Neural progenitor cell (in vitro differentiated cells): ENCODE results near the gene SHOC2.

ENCODE experiments used
- EZH2 ChIP-seq: fragments of 200-600 bp; sonication (generic); IDR thresholded peaks from 2 replicates; pipeline ENCODE4 v1.6.1; 2017; ENCODE audit warnings: antibody characterized with exemption, mild to moderate bottlenecking, moderate library complexity
- EZH2phosphoT487 ChIP-seq: fragments of 200-600 bp; sonication (generic); IDR thresholded peaks from 2 replicates; pipeline ENCODE4 v1.6.1; 2017; ENCODE audit warnings: antibody characterized with exemption
- TF ChIP-seq, protein P1 (sequence below): fragments of 200-600 bp; sonication (generic); IDR thresholded peaks from 2 replicates; pipeline ENCODE4 v1.5.1; 2017; ENCODE audit warnings: antibody characterized with exemption, mild to moderate bottlenecking

DNA sequence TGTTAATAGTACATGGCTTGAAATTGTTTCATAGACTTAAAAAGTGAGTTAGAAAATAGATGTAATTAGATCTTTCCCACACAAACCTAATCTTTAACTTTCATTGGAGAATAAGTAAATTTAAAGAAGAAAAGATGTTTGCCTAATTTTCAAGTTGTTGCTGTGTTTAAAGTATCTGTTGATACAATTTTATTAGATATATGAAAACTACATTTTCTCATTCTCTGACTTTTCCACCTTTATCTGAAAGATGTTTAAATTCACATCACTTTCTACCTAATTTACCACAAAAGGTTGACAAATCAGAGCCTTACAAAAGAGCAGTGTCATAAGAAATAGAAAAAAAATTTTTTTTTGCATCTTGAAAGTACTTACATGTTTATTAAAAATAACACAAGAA, 45.8 kb downstream of the SHOC2 start:
- TF ChIP-seq, protein P1, sequence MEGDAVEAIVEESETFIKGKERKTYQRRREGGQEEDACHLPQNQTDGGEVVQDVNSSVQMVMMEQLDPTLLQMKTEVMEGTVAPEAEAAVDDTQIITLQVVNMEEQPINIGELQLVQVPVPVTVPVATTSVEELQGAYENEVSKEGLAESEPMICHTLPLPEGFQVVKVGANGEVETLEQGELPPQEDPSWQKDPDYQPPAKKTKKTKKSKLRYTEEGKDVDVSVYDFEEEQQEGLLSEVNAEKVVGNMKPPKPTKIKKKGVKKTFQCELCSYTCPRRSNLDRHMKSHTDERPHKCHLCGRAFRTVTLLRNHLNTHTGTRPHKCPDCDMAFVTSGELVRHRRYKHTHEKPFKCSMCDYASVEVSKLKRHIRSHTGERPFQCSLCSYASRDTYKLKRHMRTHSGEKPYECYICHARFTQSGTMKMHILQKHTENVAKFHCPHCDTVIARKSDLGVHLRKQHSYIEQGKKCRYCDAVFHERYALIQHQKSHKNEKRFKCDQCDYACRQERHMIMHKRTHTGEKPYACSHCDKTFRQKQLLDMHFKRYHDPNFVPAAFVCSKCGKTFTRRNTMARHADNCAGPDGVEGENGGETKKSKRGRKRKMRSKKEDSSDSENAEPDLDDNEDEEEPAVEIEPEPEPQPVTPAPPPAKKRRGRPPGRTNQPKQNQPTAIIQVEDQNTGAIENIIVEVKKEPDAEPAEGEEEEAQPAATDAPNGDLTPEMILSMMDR, result no peak
- TF ChIP-seq EZH2, result no peak
- no peak for TF ChIP-seq EZH2phosphoT487
